ENCODE data around the gene PRDM12. TPM values are rescaled to one million over a fixed set of nuclear protein-coding genes. Genes with fewer than 3 reads are reported as not detected.

Gene PRDM12
- total RNA-seq, 4 donors from 2014 or later, result not detected

- TF ChIP-seq CTCF (IDR thresholded peaks at IDR 0.05), result no peak
- no peak for ATAC-seq (ENCODE audit: low FRiP score)
- no peak for DNase-seq (ENCODE audit: low spot score)
These were observed 636 bp downstream of the PRDM12 start for GRCh38 chr9:130665029-130665430.

GRCh38 chr9:130665431-130666392 is 1.3 kb downstream of the PRDM12 start:
- TF ChIP-seq CTCF (IDR thresholded peaks at IDR 0.05), result no peak
- ATAC-seq (ENCODE audit: low FRiP score) (no peak), DNase-seq (ENCODE audit: low spot score) (no peak)

GRCh38 chr9:130666393-130667119 is 2.2 kb downstream of the PRDM12 start:
- ATAC-seq (ENCODE audit: low FRiP score) (no peak), DNase-seq (ENCODE audit: low spot score) (no peak)
- TF ChIP-seq CTCF (IDR thresholded peaks at IDR 0.05), result no peak

- ATAC-seq (ENCODE audit: low FRiP score) (no peak), DNase-seq (ENCODE audit: low spot score) (no peak)
- TF ChIP-seq CTCF (IDR thresholded peaks at IDR 0.05), result no peak
These were observed 2.7 kb downstream of the PRDM12 start for GRCh38 chr9:130667120-130667435.

- ATAC-seq (ENCODE audit: low FRiP score) (no peak), DNase-seq (ENCODE audit: low spot score) (no peak)
- TF ChIP-seq CTCF (IDR thresholded peaks at IDR 0.05), result no peak
These were observed 3.8 kb downstream of the PRDM12 start for GRCh38 chr9:130668196-130668595.

GRCh38 chr9:130668659-130669058 is 4.3 kb downstream of the PRDM12 start:
- ATAC-seq (ENCODE audit: low FRiP score) (no peak), DNase-seq (ENCODE audit: low spot score) (no peak)
- no peak for TF ChIP-seq CTCF (IDR thresholded peaks at IDR 0.05)

Data from omental fat pad (tissue), 4 donors.